Testis (tissue), 2 donors: ENCODE measurements around the gene C19orf73.

Source experiments
- POLR2A ChIP-seq: fragments of 450-650 bp; IDR thresholded peaks from one replicate; pipeline ENCODE4 v1.6.1; 2017; ENCODE audit warnings: antibody characterized with exemption, mild to moderate bottlenecking, moderate library complexity
- TF ChIP-seq, protein P1 (sequence below), 3 experiments: fragments of 450-650 bp in 2 of 3; fragments of 200-600 bp in 1 of 3; sonication (generic) in 1 of 3; IDR thresholded peaks; one replicate each; pipeline ENCODE4 v1.5.1; 2016 to 2019; ENCODE audit warnings: antibody characterized with exemption in 3 of 3, mild to moderate bottlenecking in 2 of 3, moderate library complexity in 1 of 3

DNA sequence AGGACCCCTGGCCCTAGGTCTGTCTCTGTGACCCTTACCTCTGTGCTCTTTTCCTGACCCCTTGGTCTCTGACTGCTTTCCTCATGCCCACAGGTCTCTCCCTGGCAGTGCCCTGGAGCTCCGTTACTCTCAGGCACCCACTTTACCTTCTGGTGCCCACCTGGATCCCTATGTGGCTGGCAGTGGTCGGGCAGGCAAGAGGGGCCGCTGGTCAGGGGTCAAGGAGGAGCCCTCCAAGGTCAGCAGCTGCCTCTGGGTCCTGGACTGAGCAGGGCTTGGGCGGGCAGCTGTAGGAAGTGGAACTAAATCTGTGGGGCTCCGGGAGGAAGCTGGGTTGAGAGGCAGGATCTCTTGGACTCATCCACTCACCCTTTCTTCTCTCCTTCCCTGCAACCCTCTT is 16.7 kb upstream of the C19orf73 start:
- TF ChIP-seq, protein P1, sequence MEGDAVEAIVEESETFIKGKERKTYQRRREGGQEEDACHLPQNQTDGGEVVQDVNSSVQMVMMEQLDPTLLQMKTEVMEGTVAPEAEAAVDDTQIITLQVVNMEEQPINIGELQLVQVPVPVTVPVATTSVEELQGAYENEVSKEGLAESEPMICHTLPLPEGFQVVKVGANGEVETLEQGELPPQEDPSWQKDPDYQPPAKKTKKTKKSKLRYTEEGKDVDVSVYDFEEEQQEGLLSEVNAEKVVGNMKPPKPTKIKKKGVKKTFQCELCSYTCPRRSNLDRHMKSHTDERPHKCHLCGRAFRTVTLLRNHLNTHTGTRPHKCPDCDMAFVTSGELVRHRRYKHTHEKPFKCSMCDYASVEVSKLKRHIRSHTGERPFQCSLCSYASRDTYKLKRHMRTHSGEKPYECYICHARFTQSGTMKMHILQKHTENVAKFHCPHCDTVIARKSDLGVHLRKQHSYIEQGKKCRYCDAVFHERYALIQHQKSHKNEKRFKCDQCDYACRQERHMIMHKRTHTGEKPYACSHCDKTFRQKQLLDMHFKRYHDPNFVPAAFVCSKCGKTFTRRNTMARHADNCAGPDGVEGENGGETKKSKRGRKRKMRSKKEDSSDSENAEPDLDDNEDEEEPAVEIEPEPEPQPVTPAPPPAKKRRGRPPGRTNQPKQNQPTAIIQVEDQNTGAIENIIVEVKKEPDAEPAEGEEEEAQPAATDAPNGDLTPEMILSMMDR (IDR thresholded peaks at IDR 0.05), result no peak
- no peak for TF ChIP-seq POLR2A
